Thymus (tissue), 11 donors: ENCODE data around the gene ITPK1. TPM values are rescaled to one million over a fixed set of nuclear protein-coding genes. Genes with fewer than 3 reads are reported as not detected.

Experiments used
- DNase-seq, 9 donors: peaks; one replicate each; pipeline ENCODE4 v3.0.0-alpha.2; 2013; ENCODE audit warnings: low spot score in 9 of 9, low read depth in 6 of 9, missing footprints in 1 of 9
- H3K27ac ChIP-seq, 2 donors: one replicate each; pipeline ENCODE4 v1.5.1; 2013; ENCODE audit warnings: control low read depth in 1 of 2, low read depth in 1 of 2, low read length in 1 of 2, mild to moderate bottlenecking in 1 of 2, moderate library complexity in 1 of 2
- H3K27me3 ChIP-seq, 2 donors: one replicate each; pipeline ENCODE4 v1.5.1; 2013; ENCODE audit warnings: low read length in 1 of 2; ENCODE audit not compliant: control insufficient read depth in 2 of 2, insufficient read depth in 1 of 2
- H3K36me3 ChIP-seq, 2 donors: one replicate each; pipeline ENCODE4 v1.5.1; 2013; ENCODE audit warnings: low read length in 1 of 2, mild to moderate bottlenecking in 1 of 2, moderate library complexity in 1 of 2; ENCODE audit not compliant: control insufficient read depth in 2 of 2, insufficient read depth in 2 of 2
- H3K4me1 ChIP-seq, 2 donors: one replicate each; pipeline ENCODE4 v1.5.1; 2013; ENCODE audit warnings: low read length in 2 of 2; ENCODE audit not compliant: control insufficient read depth in 2 of 2, insufficient read depth in 2 of 2
- H3K4me3 ChIP-seq, 2 donors: one replicate each; pipeline ENCODE4 v1.5.1; 2013; ENCODE audit warnings: low read length in 2 of 2, control low read depth in 1 of 2, mild to moderate bottlenecking in 1 of 2
- H3K9me3 ChIP-seq, 2 donors: one replicate each; pipeline ENCODE4 v1.5.1; 2013; ENCODE audit warnings: low read length in 1 of 2, mild to moderate bottlenecking in 1 of 2; ENCODE audit not compliant: control insufficient read depth in 2 of 2, insufficient read depth in 1 of 2
- WGBS: extraction: QIAGEN DNeasy Blood & Tissue Kit; methylation state at CpG from one replicate; pipeline ENCODE4 v1.1.7; 2013; 5-methylcytosine and 5-hydroxymethylcytosine counted together
- polyA plus RNA-seq: library from polyadenylated mRNA; stranded (reverse); fragments of 200-250 nt; gene quantifications from one replicate; pipeline ENCODE4 v1.2.3, GENCODE V29; 2013
- total RNA-seq: library from RNA; stranded (reverse); fragments of 120-200 nt; gene quantifications from one replicate; pipeline ENCODE4 v1.2.4, GENCODE V29; 2013
- donor health status: healthy.

ITPK1 gene
- total and polyA plus RNA-seq, 2 donors, result 9.5 to 20.9 TPM

DNA sequence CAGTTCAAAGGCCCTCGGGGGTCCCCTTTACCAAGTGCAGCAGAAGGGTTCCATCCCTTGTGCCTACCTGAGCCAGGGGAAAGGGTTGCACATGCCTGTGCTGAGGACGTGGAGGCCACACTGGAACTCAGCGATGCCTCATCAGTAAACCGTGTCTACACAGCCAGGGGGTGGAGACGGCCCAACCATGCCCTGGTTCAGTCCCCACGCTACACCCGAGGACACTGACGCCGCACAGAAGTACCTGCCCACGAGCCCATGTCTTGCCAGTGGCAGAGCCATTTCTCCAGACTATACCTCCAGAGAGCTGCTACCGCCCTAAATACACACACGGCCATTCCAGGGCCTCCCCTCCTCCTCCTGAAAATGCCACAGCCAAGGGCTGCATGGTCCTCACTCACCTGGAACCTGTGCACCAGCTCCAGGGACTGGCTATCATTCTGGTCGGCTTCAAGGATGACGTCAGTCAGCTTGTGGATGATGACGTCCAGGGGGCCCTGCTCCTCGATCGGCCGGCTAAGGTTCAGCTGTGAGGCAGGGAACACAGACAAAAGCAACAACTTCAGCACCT lies 99.4 kb downstream of the ITPK1 start:
- Histone ChIP-seq H3K9me3 (no peaks in the 10 kb centered on the region), H3K4me3 (no peak overlapping the region), H3K4me1 (peaks cover 0 to 10% of the 10 kb centered on the region in 2 donors), H3K27ac (no peak overlapping the region), H3K27me3 (no peaks in the 10 kb centered on the region), H3K36me3 (peaks cover 0 to 16% of the 10 kb centered on the region in 2 donors)
- no peak for DNase-seq
- WGBS, result 98% methylated on average over 18 of the region's 18 CpGs

DNA sequence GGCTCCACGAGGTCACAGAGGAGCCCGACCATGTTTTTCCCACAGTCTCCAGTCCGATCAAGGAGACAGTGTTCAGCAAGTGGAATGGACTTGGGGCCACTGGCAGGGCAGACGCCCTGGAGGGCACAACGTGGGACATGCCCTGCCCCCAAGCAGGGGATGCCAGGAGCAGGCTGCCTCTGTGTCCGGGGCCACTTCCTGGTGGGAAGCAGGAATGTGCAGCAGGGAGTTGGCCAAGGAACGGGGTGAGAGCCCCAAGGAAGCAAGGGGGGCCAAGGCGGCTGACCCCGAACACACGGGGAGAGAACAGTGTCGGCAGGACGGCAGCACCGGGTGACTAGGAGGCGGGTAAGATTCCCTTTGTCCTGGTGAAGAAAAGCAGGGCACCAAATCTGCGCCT lies 100.2 kb downstream of the ITPK1 start:
- Histone ChIP-seq H3K36me3 (peaks cover 0 to 16% of the 10 kb centered on the region in 2 donors), H3K9me3 (no peaks in the 10 kb centered on the region), H3K4me1 (peaks cover 0 to 18% of the 10 kb centered on the region in 2 donors), H3K27me3 (no peaks in the 10 kb centered on the region), H3K4me3 (no peak overlapping the region), H3K27ac (no peak overlapping the region)
- DNase-seq, result no peak
- WGBS, result 97% methylated on average over 15 of the region's 15 CpGs

DNA sequence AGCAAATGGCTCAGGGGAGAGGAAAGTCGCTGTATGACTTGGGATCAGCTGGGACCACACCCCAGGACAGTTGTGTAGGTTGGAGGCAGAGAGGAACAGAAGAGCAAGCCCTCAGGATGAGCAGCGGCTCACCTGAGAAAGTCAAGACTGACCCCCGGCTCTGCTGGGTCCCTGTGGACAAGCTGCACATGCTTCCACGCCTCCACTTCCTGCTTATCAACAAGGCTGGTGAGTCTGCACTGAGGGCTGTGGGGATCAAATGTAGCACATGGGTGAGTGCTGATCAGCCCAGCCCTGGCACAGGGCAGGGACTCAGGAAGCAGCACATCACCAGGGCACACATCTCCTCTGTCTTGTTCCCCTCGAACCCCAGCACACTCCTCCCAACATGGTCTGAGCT lies 100.7 kb downstream of the ITPK1 start:
- Histone ChIP-seq H3K36me3 (peaks cover 0 to 16% of the 10 kb centered on the region in 2 donors), H3K27ac (no peak overlapping the region), H3K4me1 (peaks cover 0 to 22% of the 10 kb centered on the region in 2 donors), H3K9me3 (no peaks in the 10 kb centered on the region), H3K4me3 (no peak overlapping the region), H3K27me3 (no peaks in the 10 kb centered on the region)
- 97% methylated on average over 5 of the region's 5 CpGs for WGBS
- no peak for DNase-seq

DNA sequence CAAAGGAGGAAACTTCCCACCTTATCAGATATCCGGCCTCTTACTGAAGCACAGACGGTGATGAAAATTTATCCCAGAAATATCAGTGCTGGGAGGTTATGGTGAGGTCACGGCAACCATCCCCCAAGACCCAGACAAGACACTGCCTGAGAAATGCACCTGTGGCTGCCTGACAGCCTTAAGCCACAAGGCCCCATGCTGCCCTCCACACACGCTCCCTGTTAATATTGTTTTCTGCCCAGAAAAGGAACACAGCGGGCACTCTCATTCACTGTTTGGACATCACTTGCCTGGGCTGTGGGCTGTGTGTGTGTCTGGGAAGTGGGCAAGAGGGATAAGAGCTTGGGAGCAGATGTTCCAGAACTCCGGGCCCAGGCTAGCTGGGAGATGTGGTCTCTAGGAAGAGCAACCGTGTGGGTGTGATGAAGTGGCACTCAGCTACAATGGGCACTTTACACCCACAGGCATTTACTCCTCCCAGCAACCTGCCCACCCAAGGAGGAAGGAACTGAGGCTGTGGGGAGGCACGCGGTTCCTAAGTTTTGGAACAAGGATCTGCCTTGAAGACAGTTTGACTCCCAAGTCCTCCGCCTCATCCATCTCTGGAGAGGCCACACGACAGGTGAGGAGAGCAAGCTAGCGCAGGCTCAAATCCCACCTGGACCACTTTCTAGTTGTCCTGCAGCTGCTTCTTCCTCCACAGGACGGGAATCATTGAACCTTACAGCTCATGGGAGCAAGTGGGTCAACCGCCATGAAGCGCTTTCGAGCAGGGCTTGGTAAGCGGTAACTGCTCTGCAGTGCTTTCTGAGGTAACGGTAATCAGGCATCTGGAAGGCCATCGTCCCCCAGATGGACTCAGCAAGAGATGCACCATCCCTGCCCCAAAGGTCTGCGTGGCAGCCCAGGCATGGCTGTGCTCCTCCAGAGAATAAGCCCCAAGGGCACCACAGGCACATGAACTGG lies 101.4 kb downstream of the ITPK1 start:
- H3K4me3 ChIP-seq, result no peak overlapping the region
- peaks cover 0 to 16% of the 10 kb centered on the region in 2 donors for H3K36me3 ChIP-seq
- H3K27ac ChIP-seq, result no peak overlapping the region
- H3K9me3 ChIP-seq, result no peaks in the 10 kb centered on the region
- H3K4me1 ChIP-seq, result peaks cover 0 to 24% of the 10 kb centered on the region in 2 donors
- no peaks in the 10 kb centered on the region for H3K27me3 ChIP-seq
- WGBS, result 94% methylated on average over 20 of the region's 20 CpGs
- no peak for DNase-seq

DNA sequence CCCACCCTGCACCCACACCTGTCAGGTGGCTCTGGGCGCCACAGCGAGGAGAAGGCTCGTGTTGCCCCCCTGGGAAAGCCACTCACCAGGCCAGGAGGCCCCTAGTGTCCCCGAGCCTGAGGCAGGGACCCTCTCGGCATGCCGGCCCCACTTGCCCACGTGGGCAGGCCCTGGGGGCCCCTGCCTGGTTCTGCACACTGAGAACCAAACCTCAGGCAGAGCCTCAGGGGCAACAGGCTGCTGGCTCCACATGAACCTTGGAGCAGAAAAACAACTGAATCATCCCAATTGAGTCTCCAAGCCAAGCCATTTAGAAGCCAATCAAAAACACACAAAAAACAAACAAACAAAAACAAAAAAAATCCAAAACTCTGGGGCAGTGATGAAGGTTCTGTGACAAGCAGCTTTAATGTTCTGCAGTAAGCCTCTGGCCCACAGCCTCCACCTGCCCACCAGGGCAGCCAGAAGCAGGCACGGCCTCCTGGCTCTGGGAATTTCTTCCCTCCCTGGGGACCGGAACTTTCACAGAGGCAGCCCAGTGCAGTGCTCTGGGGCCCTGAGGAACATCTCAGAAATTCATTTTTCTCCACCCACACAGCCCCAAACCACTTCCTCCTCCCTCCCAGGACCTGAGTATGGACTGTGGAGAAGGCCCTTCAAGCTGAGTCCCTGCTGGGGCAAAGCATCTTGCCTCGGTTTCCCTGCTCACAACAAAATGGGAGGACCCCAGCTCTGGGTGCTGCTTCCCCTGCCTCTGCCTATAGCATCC lies 102.6 kb downstream of the ITPK1 start:
- Histone ChIP-seq H3K9me3 (no peaks in the 10 kb centered on the region), H3K4me3 (no peak overlapping the region), H3K4me1 (peaks cover 0 to 24% of the 10 kb centered on the region in 2 donors), H3K27ac (no peak overlapping the region), H3K27me3 (no peaks in the 10 kb centered on the region), H3K36me3 (peaks cover 0 to 20% of the 10 kb centered on the region in 2 donors)
- WGBS, result 79% methylated on average over 10 of the region's 10 CpGs
- DNase-seq, result no peak

DNA sequence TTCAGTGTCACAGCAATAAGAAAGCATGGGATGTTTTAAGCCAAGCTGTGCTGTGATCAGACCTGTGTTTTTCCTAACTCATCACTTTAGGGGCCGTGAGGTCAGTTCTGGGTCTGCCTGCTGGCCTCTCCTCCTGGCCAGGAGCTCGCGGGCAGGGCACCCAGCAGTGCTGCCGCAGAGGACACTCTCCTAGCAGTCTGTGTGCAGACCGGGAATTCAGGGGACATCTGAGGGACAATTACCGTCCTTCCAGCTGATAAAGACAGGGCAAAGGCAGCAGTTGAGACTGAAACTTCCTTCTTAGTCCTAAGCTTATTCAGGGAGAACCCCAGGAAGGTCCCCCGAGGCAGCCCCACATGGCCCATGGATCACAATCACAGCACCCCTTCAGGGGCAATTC lies 103.2 kb downstream of the ITPK1 start:
- H3K4me1 ChIP-seq, result peaks cover 0 to 24% of the 10 kb centered on the region in 2 donors
- no peak overlapping the region for H3K4me3 ChIP-seq
- H3K27ac ChIP-seq, result no peak overlapping the region
- H3K9me3 ChIP-seq, result no peaks in the 10 kb centered on the region
- no peak for DNase-seq
- WGBS, result 95% methylated on average over 7 of the region's 7 CpGs
- H3K27me3 ChIP-seq, result no peaks in the 10 kb centered on the region
- peaks cover 0 to 20% of the 10 kb centered on the region in 2 donors for H3K36me3 ChIP-seq

DNA sequence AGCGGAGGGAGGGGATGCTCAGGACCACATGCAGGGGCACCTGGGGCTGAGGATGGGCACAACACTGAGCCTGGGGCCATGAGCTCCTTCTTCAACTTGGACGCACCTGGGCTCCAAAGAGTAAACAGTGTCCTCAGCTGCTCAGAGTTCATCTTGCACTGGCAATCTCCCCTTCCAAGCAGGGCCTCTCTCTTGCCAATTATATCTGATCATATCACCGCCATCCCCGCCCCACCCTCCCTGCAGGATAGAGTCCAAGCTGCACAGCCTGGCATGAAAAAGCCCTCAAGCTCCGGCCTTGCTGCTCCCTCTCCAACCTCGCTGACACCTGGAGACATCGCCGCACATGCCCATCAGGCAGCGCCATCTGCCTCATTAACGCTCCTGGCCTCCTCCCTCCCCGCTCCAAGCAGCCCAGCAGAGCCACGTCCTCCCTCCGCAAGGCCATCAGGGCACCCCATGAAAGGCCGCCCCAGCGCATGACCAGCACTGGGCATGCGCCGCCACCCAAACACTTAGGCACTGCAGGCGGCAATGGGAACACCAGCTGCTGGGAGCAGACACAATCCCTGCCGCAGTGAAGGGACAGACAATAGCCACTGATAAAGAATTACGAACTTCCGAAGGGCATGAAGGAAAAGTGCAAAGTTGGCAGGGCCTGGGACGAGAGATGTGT lies 103.9 kb downstream of the ITPK1 start:
- peaks cover 0 to 20% of the 10 kb centered on the region in 2 donors for H3K36me3 ChIP-seq
- H3K27me3 ChIP-seq, result no peaks in the 10 kb centered on the region
- peaks cover 0 to 24% of the 10 kb centered on the region in 2 donors for H3K4me1 ChIP-seq
- no peak overlapping the region for H3K4me3 ChIP-seq
- no peaks in the 10 kb centered on the region for H3K9me3 ChIP-seq
- no peak for DNase-seq
- 98% methylated on average over 22 of the region's 22 CpGs for WGBS
- no peak overlapping the region for H3K27ac ChIP-seq

DNA sequence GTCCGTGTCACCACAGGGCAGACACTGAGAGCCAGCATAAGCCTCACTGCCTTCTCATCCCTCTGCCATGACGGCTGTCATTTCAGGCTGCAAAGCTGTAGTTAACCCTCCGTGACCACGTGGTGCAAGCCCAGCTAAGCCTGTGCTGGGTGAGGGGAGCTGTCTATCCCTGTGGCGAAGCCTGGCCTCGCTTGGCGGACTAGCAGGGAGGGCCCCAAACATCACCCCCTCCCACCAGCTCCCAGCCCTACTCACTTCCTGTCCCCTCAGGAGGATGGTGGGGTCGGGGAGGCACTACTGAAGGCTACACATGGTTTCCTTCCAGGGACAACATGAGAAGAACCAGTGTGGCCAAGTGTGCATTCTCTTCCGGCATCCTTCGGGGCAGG lies 104.6 kb downstream of the ITPK1 start:
- Histone ChIP-seq H3K36me3 (peaks cover 0 to 17% of the 10 kb centered on the region in 2 donors), H3K4me1 (peaks cover 0 to 24% of the 10 kb centered on the region in 2 donors)

More for the DNA sequence above, 104.6 kb downstream of the ITPK1 start:
- 72% methylated on average over 10 of the region's 10 CpGs for WGBS
- peak in 2 of 9 donors; percentile 28 to 42 for DNase-seq
- Histone ChIP-seq H3K27me3 (no peaks in the 10 kb centered on the region), H3K27ac (no peak overlapping the region), H3K9me3 (no peaks in the 10 kb centered on the region), H3K4me3 (no peak overlapping the region)
